GM21723 (cell line): ENCODE results near the gene DSP.

Source experiments
- ATAC-seq: cut with Tn5 transposase; IDR thresholded peaks from one replicate; pipeline ENCODE4 v1.9.1; 2021; ENCODE audit warnings: mild to moderate bottlenecking, moderate library complexity; ENCODE audit not compliant: unreplicated experiment

Gene DSP

GRCh38 chr6:7534192-7534591, 7.3 kb upstream of the DSP start:
- ATAC-seq, result no peak

- ATAC-seq, result no peak
Measured at GRCh38 chr6:7535498-7535897, 6.0 kb upstream of the DSP start.

GRCh38 chr6:7537565-7538174, 3.8 kb upstream of the DSP start:
- ATAC-seq, result no peak

- no peak for ATAC-seq
Measured at GRCh38 chr6:7538484-7538883, 3.0 kb upstream of the DSP start.

GRCh38 chr6:7540595-7540994, 876 bp upstream of the DSP start:
- no peak for ATAC-seq

- no peak for ATAC-seq
Measured at GRCh38 chr6:7542065-7542873, 798 bp downstream of the DSP start.

GRCh38 chr6:7542874-7543624, 1.6 kb downstream of the DSP start:
- ATAC-seq, result no peak

GRCh38 chr6:7543789-7544424, 2.4 kb downstream of the DSP start:
- ATAC-seq, result no peak

- no peak for ATAC-seq
Measured at GRCh38 chr6:7544597-7544996, 3.1 kb downstream of the DSP start.

GRCh38 chr6:7545316-7546019, 4.0 kb downstream of the DSP start:
- no peak for ATAC-seq

GRCh38 chr6:7546020-7546369, 4.5 kb downstream of the DSP start:
- ATAC-seq, result no peak

GRCh38 chr6:7546383-7546782, 4.9 kb downstream of the DSP start:
- ATAC-seq, result no peak

GRCh38 chr6:7546896-7547295, 5.4 kb downstream of the DSP start:
- ATAC-seq, result no peak

- no peak for ATAC-seq
Measured at GRCh38 chr6:7547315-7547714, 5.8 kb downstream of the DSP start.

GRCh38 chr6:7550433-7550801, 8.9 kb downstream of the DSP start:
- ATAC-seq, result no peak

- ATAC-seq, result no peak
Measured at GRCh38 chr6:7554533-7555275, 13.2 kb downstream of the DSP start.

GRCh38 chr6:7555671-7556070, 14.2 kb downstream of the DSP start:
- ATAC-seq, result no peak

- ATAC-seq, result no peak
Measured at GRCh38 chr6:7556394-7557106, 15.1 kb downstream of the DSP start.

- ATAC-seq, result no peak
Measured at GRCh38 chr6:7557652-7558051, 16.2 kb downstream of the DSP start.

GRCh38 chr6:7558781-7559180, 17.3 kb downstream of the DSP start:
- ATAC-seq, result no peak
